HK-2 (cell line): ENCODE results near the gene CAMK2B.

Experiments
- DNase-seq: peaks from one replicate; pipeline ENCODE4 v3.0.0-alpha.2; 2018; ENCODE audit not compliant: unreplicated experiment

The CAMK2B gene

DNA sequence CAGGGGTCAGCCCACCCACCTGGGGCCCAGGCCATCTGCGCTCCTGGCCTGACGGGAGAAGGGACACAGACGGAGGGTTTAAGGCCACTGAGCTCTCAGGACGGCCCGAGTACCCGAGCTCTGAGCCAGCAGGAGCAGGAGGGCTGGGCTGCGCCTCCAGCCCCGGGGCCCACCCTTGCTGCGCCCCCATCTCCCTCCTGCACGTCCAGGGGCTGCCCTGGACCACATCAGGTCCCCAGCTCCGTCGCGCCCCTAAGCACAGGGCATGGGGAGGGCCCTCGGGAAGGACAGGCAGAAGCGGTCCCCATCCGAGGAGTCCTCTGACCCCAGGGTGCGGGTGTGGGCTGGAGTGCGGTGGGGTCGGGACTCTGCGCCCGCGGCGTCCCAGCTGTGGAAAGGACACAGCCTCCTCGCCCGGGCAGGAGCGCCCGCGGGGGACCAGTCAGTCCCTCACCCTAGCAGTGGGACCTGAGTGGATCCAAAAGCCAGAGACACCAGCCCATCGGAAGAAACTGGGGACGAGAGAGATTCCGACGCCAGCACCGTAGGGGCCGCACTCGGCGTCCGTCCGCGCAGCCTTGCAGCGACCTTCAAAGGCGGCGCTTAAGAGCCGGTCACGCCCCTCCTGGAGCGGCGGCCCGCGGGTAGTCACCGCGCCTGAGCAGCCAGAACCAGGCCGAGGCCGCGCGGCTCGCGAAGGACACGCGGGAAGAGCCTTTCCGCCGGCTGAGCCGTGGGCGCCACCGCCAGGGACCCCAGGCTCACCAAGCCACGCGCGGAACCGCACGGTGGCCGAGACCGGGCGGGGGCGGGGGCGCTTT lies 15.9 kb downstream of the CAMK2B start:
- DNase-seq = no peak

DNA sequence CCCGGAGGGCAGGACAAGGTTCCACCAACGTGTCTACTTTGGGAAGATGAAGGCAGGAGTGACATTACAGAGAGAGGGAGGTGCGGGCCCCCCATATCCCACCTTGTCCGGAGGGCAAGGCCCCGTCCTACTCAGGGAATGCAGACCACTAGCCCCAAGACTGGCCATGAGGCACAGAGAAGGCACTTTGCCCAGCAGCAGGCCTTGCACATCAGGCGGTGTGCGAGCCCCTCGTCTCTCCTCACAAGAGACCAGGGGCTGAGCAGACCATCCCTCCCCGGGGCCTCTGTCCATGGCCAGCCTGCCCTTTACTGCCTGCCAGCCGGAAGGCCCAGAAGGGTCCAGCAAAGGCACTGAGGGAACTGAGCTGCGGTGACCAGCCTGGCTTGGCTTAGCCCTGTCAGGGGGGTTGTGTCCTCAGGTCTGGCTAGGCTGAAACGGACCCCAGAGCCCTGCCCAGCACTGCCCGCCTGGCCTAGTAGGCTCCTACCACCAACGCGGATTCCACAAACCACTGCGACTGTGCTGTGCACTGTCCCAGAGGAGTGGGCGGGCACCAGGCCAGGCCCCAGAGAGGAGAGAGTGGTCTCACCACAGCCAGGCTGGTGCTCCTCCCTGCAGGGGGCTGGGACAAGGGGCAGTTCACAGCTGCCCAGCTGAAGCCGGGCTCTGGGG lies 16.7 kb downstream of the CAMK2B start:
- DNase-seq = no peak

DNA sequence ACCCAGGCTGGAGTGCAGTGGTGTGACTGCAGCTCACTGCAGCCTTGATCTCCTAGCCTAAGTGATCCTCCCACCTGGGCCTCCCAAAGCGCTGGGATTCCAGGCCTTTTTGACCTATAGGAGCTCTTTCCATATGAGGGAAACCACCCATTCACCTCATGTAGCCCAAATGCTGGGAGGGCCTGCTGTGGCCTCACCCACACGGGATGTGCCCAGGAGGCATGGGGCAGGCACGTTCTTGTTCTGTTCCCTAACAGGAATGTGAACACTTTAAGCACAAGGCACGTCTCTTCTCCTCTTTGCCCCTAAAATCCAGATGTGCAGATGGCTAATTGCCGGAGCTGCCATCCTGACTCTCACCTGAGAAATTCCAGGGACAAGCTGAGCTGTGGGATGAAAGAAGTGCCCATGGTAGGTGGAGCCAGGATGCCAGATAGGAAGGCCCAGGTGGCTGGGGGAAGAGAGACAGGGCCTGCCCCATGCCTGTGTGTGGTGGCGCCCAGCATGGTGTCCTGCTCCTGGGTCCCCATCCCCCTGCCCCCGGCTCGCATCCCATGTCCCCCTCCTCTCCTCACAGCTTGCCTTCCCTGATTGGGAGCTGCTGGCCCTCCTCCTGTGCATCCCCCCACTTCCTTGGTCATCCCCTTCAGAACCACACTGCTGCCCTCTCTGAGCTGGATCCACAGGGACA lies 17.3 kb downstream of the CAMK2B start:
- no peak for DNase-seq

DNA sequence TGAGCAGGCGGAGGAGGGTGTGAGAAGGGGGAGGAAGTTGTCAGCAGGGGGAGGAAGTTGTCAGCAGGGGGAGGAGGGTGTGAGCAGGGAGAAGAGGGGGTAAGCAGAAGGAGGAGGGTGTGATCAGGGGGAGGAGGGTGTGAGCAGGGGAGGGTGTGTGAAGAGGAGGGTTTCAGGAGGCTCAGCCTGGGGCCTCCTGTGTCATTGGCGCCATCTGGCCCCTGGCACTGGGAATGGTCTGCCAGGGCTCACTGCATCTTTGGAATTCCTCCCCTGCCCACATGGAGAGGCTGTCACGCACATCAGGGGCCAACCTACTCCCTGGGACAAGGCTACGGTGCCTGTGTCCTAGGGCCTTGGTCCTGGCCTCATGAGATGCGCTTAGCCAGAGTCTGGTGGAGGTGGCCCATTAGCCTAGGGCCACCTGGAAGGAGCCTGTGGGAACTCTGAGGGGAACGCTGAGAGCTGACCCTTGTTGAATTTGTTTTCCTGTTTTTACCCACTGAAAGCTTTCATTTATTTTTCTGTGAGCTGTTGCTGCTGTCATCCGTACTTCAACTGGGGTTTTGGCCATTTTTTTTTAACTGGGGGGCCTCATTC lies 18.0 kb downstream of the CAMK2B start:
- peak; percentile 78 for DNase-seq

DNA sequence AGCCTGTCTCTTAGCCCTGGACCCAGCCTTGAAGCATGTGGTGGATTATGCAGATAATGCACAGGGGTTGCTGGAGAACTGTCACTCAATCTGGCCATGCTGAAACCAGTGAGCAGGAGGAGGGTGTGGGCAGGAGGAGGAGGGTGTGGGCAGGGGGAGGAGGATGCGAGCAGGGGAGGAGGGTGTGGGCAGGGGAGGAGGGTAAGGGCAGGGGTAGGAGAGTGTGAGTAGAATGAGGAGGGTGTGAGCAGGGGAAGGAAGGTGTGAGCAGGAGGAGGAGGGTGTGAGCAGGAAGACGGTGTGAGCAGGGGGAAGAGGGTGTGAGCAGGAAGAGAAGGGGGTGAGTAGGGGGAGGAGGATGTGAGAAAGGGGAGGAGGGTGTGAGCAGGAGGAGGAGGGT lies 18.8 kb downstream of the CAMK2B start:
- no peak for DNase-seq

DNA sequence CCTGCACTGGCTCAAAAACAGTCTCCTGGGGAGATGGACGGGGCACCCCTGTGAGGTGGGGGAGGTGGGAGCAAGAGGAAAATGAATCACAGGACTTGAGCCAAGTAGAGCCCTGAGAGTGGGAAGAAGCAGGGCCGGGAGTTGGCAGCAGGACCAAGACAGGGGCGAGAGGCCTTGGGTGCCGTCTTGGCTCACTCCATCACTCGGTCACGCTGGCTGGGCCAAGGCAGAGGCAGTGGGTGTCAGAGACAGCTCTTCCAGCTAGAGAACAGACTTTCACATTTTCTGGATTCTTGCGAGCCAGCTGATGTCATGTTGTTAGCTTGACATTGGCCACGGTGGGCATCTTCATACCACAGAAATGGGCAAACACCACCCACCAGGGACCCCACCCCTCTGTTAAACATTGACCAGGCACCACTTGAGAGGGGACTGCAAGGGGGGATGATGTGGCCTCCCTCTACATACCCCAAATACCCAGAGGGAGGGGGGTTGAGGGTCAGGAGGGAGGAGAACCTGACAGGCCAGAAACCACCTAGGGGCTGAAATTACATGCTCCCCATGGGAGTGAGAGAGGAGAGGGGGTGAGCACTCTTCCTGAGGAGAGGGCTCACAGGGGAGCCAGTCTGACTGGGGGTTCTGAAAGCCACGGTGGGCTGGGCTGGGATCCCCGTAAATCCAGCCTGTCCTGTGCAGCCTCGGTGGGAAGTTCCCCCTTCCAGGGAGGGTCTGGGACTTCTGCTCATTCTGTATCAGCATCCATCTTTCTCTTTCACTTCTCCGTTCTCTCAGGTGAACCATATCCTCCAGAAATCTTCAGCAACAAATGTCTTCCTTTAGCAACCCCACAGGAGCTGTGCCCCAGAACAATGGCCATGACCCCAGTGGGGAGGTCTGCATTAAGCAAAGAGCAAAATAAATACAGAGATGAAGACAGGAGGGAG lies 19.6 kb downstream of the CAMK2B start:
- no peak for DNase-seq

DNA sequence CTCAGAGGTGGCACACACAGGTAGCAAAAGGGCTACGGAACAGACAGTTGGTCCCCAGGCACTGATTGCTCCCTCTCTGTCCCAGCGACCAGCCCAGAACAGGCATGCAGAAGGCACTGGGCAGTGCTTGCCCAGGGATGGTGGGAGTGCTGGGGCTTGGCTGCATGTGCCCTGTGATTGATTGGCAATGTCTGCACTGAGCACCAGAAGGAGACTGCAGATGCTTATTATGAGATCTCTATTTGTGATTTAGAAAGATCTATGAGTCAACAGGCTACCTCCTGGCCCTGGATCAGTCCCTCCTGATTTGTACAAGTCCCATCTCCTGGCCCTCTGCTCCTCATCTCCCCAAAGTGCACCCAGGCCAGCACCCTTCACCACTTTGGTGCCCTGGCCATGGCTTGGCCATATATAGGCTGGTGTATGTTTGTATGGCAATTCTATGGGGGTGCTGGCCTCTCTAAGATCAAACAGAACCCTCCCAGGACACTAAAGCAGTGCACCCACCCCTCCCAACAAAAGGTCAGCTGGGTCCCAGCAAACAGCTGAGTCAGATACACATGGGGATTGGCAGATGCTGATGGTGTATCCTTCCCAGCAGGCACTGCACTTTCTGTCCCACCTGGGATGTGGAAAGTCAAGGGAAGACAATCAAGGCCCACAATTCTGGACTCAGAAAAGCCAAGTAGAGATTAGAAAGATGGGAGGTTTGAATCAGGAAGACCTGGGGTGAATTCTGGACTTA lies 30.9 kb downstream of the CAMK2B start:
- no peak for DNase-seq

DNA sequence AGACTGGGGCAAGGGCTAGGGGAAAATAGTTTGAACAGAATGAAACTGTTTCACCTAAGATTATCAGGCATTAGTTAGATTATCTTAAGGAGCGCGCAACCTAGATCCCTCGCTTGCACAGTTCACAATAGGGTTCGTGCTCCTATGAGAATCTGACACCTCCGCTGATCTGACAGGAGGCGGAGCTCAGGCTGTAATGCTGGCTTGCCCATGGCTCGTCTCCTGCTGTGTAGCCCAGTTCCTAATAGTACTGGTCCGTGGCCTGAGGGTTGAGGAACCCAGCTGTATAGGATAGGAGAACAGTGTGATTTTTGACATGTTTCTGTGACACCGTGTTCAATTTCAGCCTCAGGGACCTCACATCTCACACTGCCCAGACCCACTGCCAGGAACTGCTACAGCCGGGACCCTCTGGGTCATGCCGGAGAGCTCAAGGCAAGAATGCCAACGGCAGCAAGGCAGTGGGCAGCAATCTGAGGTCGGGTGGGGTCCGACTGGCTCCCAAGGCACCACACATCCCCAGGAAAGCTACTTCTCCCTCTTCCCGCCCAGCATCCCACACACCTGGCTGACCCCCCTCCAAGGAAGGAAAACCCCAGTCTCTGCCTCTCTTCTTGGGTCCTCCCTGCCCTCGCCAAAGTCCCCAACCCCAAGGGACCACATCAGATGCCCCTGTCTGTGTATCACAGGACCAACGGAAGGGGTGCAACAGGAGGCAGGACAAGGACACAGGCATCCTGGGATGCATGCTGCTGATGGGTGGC lies 31.7 kb downstream of the CAMK2B start:
- no peak for DNase-seq

DNA sequence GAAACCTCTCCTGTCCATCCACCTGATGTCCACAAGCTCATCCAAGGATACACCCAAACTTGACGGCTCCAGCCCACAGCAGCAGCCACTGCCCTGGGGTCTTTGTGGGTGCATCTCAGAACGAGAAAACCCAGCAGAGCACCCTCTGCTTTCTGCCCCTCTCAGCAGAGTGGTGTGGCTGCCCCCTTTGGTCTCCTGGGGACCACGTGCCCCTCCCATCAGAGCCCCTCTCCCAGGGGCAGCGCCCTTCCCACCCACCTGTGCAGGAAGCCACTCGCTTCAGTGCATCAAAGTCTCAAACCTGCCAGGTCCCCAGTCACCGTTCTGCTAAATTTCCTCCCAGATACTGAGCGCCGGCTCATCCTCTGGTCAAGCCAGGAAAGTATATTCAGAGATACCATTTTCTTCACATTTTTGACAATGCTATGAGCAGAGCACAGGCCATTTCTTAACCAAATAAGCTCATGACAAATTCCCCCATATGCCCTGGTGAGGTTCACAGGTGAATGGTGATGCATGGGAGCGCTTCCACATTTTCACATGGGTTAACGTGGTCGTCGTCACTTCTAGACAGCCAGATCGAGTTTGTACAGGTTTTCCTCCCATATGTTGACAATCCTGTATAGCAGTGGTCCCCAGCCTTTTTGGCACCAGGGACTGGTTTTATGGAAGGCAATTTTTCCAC lies 32.4 kb downstream of the CAMK2B start:
- DNase-seq = no peak

DNA sequence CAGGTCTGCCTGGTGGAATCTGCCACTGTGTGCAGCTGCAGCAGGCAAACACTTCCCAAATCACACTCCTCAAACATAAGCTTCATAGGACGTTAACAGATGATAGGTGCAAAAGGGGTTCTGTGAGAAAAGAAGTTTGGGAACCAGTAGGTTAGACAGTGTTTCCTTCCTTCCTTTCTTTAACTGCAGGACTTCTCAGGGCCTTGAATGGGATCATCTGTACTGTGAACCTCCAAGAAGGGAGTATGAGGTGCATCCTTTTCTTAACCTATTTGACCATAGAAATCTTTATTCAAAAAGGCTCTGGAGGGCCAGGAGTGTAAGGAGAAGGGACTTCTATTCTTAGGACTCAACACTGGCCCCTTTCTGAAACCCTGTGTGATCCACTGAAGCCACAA lies 33.0 kb downstream of the CAMK2B start:
- no peak for DNase-seq

DNA sequence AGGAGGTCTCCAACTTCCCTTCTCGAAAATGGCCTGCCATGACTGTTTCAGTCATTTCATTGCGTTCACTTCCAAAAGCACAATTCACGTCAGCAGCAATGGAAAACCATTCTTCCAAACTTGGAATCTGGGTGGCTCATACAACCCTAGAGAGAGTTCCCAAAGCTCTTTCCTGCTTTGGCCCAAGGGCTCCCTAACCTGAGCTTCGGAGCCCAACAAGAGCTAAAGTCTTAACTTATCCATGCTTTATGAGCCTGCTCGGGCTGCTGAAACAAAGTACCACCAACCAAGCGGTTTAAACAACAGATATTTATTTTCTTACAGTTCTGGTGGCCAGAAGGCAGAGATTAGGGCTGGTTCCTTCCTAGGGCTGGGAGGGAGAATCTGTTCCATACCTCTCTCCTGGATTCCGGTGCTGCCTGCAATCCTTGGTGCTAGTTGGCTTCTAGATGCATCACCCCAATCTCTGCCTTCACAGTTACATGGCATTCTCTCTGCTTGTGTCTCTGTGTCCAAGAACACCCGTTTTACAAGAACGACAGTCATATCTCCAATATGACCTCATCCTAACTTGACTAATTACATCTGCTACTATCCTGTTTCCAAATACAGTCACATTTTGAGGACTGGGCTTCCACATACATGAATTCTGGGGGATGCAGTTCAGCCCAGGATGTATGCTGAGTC lies 33.5 kb downstream of the CAMK2B start:
- no peak for DNase-seq

DNA sequence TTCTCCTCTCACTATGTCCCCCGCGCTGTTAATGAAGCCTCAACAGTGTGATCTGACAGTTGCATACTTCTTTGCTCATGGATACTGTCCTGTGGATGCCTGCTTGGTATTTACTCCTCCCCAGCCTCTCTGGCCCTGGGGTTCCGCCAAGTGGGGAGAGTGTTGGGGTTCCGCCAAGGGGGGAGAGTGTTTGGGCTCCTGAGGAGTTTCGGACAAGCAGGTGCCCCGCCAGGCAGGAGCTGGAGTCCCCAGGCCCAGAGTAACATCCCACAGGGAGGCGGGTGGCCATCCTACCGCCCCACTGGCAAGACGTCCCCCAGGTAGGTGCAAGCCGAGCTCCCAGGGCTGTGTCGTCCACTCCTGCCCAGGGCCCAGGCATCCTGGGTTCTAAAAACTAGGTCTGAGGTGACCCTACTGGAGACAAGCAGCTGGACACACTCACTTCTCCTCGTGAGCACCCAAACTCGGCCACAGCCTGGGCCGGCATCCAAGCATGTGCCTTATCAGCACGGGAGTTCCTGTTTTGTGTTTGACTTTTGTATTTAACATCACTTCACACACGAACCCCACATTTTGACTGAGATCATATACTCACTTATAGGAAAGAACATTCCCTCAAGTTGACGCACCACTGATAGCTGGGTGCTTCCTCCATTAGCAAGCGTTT lies 34.2 kb downstream of the CAMK2B start:
- no peak for DNase-seq

DNA sequence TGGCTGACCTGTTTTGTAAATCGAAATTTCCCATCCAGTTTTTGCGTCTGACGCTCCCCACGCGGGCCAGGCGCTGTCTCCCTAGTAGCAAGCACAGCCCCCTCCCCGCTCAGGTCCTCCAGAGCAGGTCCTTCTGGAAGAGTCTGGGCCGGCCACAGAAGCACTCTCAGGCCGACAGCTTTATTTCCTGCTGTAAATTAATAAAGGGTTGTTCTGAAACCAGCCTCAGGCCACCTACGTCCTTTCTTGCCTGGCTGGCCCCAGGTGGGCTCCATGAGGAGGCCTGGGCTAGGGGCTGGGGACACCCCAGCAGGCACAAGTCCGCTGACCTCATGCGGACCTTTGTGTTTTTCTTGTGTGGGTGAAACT lies 35.2 kb downstream of the CAMK2B start:
- no peak for DNase-seq

DNA sequence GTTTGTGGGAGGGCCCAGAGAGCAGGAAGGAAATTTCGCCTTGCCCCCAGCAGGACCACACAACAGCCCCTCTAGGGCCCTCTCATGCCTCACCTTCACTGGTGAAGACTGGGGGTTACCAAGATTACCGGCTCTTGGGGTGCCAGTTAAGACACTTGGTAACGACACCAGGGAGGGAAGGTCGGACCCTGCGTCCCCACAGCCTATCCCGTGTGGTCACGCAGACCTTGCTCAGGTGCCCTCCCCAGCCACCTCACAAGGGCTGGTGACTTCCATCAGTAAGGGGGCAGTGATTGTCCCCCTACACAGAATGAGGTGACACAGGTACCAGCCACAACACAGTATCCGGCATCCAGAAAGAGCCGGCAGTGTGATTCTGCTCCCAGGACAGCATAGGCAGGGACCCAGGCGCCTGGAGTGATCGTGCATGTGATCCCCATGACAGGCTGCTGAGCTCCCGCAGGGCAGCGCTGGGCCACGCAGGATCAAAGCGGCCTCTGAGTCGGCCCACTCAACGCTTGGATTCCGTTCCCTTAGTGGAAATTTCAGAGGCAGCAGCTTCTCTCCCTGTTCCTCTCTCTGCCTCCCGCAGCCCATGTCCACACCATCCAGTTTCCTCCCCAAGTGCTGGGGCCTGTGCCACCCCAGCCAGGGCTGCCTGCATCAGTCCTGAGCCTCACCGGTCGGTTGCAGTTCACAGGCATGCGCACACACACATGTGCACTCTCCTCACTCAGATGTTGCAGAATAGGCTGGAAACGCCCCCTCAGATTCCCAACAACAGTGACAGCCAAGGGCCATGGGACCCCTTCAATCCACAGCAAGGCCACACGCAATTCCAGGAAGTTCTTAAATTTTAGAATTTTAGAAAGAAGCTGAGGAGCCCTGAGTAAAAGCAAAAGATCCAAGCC lies 35.8 kb downstream of the CAMK2B start:
- DNase-seq = no peak

DNA sequence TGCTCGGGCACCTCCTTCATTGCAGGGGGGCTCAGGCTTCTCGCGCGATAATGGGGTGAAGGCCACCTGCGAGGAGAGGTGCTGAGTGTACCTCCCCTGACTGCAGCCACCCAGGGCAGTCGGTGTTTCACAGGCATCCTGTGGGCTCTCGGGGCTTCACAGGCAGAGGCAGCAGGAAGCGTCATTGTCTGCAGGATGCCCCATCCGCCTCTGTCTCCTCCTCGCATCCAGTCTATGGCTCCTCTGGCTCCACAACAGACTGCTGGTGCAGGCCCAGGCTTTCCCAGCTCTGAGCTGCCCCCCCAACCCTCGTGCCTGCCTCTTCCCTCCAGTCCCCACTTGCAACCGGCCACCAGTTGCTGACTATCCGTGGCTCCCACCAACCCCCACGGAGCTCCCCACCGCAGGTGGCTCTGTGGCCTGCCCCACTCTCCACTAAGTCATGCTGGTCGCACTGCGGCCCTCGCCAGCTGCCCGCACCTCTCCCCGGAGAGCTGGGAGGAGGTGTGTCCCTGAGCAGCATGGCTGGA lies 36.5 kb downstream of the CAMK2B start:
- no peak for DNase-seq

DNA sequence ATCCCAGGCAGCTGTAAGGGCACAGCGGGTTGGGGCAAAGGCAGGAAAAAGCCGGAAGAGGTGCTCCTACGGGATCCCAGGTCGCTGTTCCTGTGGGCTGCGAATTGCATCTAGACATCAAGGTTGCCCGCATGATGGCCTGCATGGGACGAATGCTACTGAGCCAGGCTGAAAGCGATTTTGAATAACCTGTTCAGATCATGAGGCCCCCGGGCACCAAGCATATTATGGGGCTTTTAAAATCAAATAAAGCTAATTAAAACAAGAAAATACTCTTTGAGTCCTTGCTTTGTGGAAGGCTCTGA lies 37.1 kb downstream of the CAMK2B start:
- no peak for DNase-seq
